Kasumi-1 (cell line): Measurements from ENCODE around the gene USP27X.

Experiments used
- DNase-seq, 2 experiments: peaks; one replicate each; lab custom pipeline; 2025; lab: John Stamatoyannopoulos, UW

The USP27X gene

DNA sequence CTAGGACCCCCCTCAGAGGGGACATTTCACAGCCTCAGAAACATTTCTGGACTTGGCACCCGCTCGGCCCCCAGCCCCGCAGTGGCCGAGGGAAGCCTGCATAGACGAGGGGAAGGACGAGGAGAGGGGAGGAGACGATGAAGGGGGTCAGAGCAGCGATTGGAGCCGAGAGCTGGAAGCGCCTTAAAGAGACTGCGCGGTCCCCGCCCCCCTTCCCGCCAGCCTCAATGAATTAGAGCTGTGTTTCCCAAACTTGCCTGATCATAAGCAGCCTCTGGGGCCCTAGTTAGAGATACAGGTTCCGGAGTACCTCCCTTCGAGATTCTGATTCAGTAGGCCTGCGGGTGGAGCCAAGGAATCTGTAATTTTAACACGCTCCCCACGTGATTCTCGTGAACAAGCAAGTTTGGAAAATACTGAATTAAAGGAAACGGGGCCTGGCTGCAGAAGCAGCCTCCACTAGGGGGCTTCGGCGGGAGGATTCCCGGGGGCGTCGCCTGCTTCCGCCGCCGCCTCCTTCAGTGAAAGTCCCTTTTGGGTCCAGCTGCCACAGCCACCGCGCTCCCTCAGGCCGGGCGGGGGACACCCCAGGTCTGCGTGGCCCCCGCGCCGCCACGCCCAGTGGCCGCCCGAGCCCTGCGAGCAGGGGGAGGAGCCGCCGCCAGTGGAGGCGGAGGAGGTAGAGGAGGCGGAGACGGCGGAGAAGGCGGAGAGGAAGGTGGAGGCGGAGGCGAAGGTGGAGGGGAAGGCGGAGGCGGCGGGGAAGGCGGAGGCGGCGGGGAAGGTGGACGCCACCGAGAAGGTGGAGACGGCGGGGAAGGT, at the start of gene USP27X:
Gene USP27X (plus strand): TSS at position 651 of the 822 bp plus-strand sequence. CDS start 824 bp downstream, outside the sequence.
- peak; percentile 59 to 63 for DNase-seq

- peak; percentile 14 to 29 for DNase-seq
These were observed 40.9 kb upstream of the USP27X start for GRCh38 chrX:49838374-49838773.

DNA sequence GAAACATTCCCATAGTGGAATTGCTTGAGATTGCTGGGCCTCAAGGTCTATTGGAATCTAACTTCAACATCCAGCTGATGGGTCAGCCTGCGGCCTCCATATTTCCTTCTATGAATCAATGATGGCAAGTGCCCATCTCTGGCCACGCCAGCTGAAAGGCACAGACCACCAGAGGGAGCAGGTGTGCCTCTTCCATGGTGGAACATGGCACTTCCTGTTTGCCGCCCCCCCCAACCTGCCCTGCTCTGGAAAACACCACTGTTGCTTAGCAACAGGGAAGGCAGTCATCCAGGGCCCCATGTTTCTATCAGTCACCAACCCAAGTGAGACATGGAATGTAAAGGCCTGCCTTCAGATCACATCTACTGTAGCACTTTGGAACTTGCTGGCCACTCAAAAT, 38.6 kb upstream of the USP27X start:
- DNase-seq, result peak in 1 of 2 experiments; percentile 1

- no peak for DNase-seq
These were observed 36.7 kb upstream of the USP27X start for GRCh38 chrX:49842621-49843020.

DNA sequence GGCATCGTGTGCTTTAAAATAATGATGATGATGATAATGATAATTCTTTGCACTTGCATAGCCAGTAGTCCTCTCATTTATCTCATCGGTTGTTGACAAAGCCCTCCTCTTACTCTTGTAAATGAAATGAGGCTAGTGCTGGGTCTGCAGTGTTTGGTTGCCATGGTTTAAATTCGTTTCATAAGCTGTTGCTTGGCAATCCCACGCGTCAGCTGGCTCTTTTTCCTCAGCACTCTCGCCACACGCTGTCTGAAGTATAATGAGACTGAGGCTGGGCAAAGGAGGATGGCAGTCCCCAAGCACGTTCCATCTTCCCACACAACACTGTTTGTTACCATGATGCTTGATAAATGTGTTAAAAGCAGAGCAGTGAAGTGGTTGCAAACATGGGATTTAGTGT, 34.7 kb upstream of the USP27X start:
- DNase-seq, result no peak

DNA sequence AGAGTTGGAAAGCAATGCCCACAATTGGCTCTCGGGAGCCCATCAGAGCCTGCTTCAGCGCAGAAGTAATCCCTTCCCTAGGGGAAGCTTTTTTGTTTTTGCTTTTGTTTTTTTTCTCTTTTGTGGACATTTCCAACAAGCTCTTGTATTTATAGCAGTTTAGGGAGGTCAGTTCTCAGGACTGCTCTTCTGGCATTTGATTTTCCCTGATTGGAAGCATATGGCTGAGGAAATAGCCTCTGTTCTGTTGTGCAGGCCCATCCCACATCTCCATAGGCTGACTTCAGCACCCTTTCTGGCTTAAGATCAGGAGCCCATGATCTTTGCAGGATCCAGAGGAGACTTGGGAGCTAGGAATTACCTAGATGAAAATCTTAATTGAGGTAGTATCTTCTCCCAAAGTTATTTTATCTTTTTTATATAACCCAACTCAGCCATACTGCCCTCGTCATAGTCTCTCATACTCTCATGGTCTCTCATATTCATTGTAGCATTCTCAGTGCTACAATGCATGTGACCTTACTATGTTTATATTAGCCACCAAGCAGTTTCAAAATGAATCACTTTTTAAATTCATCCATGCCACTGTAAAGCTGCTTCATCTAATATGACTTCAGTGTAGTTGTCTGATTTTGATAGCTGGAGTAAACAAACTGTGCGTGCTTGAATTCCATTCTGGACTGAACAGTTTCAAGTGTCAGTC, 33.4 kb upstream of the USP27X start:
- no peak for DNase-seq

DNA sequence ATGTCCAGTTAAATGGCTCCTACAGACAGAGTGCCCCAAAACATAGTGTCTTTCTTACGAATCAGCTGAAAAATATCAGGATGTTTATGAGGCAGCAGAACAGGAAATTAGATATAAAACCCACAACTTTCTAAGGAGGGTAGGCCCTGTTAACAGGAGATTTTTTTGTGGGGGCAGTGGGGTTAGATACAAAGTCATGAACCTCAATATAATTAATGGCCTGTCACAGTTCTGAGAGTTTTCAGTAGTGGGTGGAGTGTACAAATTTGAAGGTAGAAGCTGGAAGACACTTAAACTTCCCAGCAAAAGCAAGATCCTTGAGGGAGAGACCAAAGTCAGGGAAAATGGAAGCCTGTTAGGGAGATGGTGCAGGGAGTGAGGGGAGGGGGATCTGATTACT, 32.8 kb upstream of the USP27X start:
- DNase-seq, result no peak

- no peak for DNase-seq
These were observed 31.0 kb upstream of the USP27X start for GRCh38 chrX:49848275-49848674.

- no peak for DNase-seq
These were observed 29.3 kb upstream of the USP27X start for GRCh38 chrX:49850028-49850427.

- DNase-seq, result no peak
These were observed 25.6 kb upstream of the USP27X start for GRCh38 chrX:49853661-49854060.

DNA sequence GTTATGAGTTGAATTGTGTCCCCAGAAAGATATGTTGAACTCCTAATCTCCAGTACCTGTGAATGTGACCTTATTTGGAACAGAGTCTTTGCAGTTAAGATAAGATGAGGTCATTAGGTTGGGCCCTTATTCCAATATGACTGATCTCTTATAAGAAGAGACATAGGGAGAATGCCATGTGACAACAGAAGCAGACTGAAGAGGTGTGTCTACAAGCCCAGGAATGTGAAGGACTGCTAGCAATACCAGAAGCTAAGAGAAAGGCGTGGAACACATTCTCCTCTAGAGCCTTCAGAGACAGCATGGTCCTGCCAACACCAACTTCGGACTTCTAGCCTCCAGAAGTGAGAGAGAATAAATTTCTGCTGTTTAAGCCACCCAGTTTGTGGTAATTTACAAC, 22.5 kb upstream of the USP27X start:
- no peak for DNase-seq

DNA sequence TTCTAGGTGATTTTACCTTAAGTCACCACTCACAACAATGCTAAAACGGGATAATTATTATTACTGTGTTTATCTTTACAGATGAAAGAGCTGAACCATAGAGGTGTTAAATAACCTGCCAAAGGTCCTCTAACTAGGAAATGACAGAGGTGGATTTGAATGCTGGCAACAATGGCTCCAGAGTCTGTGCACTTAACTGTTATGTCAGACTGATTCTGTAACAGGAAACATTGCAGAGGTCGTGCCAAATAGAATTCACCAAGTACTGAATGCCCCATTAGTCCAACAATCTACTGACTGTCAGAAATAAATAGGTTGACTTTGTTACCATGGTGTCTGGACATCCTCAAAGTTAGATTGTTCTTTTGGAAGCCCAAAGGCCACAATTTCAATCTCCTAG, 20.9 kb upstream of the USP27X start:
- DNase-seq, result no peak

DNA sequence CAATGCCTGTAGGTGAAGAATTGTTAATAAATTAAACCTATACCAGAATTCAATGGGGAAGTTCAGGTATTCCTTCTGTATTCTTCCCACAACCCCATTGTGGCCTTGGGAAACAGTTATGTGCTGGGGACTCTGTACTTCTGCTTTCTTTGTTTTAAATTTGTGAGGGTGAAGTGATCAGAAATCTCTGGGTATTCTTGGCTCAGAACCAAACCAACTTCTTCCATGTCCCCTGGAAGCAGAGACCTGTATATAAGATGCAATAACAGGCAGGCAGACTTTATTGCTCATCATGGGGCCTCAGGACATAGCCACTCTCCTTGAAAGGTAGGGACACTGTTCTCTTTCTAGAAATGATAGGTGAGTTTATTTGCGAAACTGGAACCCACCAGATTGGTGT, 19.8 kb upstream of the USP27X start:
- DNase-seq, result peak in 1 of 2 experiments; percentile 4

- DNase-seq, result no peak
These were observed 18.3 kb upstream of the USP27X start for GRCh38 chrX:49860867-49861535.

- DNase-seq, result no peak
These were observed 17.2 kb upstream of the USP27X start for GRCh38 chrX:49862093-49862492.

- no peak for DNase-seq
These were observed 10.5 kb upstream of the USP27X start for GRCh38 chrX:49868739-49869138.

DNA sequence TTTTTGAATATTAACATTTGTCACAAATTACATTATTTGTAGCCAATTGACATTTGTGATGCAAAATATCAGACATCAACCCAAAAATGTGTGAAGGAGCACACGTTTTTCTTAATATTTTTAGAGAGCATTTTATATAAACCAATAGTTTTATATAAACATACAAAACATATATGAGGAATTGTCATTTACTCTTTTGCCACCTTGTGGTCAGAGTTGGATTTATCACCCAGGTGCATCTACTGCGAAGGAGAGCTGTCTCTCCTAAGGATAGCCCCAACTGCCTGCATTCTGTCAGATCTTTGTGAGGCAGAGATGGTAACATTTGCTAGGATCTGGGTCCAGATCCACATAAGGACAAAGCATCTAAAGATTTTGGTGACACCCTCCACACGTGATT, 2.5 kb upstream of the USP27X start:
- peak; percentile 8 to 9 for DNase-seq

GRCh38 chrX:49877397-49878101, 1.7 kb upstream of the USP27X start:
- no peak for DNase-seq

DNA sequence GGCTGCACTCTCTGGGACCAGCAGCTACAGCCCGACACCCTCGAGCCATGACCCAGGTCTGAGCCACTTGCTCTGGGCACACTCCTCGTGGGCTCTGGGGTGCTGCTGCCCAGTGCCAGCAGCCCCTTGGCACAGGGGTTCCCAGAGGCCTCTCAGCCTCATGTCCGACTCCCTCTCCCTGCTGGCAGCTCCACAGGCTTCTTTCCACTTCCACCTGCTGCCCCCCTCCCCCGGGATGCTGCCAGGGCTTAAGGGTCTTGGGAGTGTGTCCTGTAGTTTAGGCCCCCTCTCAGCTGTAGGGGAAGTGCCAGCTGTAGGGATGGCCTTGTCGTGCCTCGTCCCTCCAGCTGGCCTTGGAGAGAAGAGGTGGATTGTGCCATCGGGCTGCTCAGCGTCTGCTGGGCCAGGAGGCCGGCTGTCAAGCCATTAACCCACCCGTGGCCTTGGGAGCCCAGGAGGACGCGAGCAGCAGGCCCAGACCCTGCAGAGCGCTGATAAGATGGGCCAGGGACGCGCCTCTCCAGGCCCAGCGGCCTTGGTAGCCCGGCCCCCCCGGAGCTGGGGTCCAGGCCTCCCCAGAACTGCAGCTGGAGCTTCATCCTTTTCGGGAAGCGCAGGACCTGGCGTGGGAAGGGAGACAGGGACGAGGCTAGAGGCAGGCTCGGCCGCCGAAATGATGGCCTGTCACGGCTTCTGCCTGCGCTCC, 1.0 kb upstream of the USP27X start:
- DNase-seq, result no peak

DNA sequence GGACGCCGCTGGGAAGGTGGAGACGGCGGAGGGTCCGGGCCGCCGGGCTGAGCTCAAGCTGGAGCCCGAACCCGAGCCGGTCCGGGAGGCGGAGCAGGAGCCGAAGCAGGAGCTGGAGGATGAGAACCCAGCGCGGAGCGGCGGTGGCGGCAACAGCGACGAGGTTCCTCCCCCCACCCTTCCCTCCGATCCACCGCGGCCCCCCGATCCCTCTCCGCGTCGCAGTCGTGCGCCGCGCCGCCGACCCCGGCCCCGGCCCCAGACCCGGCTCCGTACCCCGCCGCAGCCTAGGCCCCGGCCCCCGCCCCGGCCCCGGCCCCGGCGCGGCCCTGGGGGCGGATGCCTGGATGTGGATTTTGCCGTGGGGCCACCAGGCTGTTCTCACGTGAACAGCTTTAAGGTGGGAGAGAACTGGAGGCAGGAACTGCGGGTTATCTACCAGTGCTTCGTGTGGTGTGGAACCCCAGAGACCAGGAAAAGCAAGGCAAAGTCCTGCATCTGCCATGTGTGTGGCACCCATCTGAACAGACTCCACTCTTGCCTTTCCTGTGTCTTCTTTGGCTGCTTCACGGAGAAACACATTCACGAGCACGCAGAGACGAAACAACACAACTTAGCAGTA, 483 bp downstream of the USP27X start:
- DNase-seq, result peak in 1 of 2 experiments; percentile 1

DNA sequence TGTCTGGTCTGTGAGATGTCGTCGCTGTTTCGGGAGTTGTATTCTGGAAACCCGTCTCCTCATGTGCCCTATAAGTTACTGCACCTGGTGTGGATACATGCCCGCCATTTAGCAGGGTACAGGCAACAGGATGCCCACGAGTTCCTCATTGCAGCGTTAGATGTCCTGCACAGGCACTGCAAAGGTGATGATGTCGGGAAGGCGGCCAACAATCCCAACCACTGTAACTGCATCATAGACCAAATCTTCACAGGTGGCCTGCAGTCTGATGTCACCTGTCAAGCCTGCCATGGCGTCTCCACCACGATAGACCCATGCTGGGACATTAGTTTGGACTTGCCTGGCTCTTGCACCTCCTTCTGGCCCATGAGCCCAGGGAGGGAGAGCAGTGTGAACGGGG, 1.4 kb downstream of the USP27X start:
- no peak for DNase-seq
